GM18508 (cell line): ENCODE measurements around the gene ZCCHC24.

Experiments used
- ATAC-seq: cut with Tn5 transposase; IDR thresholded peaks from one replicate; pipeline ENCODE4 v1.9.1; 2021; ENCODE audit warnings: moderate number of reproducible peaks; ENCODE audit not compliant: insufficient read depth, unreplicated experiment

The ZCCHC24 gene

DNA sequence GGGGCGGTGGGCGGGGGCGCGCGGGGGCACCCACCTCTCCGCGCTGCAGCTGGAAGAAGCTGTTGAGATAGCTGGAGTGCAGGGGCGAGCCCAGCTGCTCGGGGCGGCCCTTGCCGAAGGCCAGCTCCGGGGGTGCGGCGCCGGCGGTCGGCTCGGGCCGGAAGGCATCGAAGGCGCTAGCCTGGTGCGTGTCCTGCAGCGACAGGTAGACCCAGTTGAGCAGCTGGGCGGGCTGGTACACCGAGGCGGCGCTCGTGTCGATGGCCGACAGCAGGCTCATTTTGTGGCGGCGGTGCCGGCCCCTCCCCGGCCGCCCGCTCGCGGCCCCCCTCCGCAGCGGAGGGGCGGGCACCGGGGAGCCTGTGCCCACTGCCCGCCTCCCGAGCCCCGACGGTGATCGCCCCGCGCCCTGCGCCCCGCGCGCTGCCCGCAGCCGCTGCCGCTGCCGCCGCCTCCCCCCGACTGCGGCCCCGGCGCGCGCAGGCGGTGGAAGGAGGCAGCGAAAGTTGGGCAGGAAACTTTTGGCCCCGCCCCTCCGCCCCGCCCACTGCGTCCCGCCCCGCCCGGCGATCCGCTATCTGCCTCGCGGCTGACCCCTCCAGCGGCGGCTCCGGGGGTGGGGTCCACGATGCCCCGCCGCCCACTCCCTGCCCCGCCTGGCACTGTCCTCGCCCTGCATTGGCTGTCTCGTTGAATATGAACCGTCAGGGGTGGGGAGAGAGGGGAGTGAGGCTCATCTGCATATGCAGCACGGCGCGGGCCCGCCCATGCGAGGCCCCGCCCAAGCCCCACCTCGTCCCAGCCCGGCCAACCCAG, at the start of gene ZCCHC24:
TSS of gene ZCCHC24 (minus strand) at position 464 of the 816 bp plus-strand sequence. CDS start at position 280, 184 bp downstream.
- ATAC-seq: peak; percentile 90

DNA sequence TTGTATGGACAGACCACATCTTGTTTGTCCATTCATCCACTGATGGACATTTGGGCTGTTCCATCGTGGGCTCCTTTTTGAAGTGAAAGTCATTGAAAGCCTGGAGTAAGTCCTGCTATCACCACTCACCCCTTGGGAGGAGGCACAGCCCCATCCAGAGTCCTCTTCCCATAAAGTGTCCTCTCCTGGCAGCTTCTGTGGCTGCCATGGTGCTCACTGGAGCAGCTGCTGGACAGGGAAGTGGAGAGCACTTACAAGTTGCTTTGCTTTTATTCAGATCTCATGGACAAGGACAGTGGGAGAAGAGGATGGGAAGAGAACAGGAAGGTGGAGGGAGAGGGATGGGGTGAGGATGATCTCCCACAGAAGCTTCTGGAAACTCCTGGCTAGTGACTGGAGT, 48.4 kb upstream of the ZCCHC24 start:
- ATAC-seq: no peak

DNA sequence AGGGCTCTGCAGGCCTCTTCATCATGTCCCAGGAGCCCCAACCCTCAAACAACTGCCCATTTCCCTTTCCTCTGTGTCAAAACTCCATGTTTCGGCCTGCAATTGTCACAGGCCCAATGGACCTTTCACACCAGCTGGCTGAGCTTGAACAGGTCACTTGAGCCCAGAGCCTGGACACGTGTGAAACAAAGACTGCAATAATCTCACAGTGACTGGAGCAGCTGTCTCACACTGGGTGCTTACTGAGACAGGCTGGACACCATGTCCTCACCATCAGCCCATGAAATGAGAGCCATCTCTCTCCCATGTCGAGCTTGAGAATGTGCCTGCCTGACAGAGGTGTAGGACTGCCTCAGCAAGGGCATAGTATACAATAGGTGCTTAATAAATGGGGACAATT, 47.4 kb upstream of the ZCCHC24 start:
- ATAC-seq: no peak

DNA sequence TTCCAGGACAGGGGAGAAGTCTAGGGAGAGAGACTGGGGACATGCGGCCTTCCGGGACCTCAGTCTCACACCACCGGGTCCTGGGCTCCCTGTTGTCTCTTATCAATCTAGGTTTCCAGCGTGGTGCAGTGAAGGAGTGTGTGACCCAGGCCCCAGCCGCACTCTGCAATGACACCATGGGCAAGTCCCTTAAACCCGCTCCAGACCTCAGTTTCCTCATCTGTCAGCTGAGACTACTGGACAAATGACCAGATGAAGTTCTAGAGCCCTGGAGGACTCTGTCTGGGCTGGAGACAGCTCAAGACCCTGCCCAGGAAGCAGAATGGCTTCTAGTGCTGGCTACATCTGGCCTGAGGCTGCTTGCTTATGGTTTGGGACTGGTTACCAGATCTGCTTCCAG, 46.8 kb upstream of the ZCCHC24 start:
- ATAC-seq: no peak

DNA sequence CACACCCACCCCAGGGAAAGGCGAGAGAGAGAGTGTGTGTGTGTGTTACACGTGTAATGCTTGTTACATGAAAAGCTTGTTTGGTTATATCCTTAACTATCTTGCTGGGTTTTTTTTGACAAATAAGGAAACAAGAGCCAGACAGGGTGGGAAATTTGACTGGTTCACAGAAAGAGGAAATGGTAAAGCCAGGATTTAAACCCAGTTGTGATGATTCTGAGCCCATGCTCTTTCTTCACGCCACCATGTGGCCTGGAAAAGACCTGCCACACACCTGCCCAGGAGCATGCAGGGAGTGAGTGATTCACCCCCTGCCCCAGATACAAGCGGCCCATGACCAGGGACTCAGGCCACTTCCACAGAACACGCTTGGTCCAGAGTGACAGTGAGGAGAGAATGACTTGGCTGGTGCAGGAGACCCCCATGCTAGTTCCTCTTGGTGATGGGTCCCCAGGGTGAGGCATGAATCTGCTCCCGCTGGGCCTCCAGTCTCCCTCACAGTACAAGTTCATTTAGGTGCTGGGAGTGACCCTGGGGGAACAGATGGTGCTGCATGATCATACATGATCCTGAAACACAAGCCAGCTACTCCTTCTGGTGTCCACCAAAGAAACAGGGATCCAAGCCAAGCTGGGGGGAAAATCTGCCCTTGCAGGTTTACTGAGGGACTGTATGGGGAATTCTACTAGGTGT, 45.9 kb upstream of the ZCCHC24 start:
- no peak for ATAC-seq

DNA sequence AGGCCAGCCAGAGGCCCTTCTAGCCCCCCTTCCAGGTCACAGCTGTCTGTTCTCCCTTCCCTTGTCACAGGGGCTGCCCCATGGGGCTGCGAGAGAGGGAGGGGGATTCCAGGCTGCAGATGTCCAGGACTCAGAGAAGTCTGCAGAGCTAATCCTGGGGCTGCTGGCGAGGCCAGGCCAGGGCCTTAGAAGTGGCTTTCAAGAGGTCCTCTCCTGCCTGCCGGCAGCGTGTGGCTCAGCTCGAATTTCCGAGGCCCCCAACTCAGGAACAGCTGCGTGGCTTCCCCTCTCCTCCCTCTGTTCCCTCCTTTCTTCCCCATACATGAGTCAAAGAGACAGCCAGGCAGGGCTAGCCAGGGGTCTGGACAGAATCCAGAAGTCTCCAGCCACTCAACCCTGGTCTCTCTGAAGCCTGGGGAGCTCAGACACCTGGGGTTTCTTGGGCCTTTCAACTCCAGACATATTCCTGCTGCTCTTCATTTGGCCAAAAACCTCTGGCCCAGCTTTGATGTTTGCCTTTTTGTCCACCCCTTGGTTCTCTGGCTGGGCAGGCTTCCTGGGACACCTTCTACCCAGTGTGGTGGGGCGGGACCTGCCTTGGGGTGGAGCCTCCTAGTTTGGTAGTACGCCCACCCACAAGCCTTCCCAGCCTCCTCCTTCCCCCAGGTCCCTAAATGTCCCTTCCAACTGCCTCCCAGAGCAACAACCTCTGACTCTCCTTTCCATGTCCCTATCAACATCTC, 45.1 kb upstream of the ZCCHC24 start:
- no peak for ATAC-seq

DNA sequence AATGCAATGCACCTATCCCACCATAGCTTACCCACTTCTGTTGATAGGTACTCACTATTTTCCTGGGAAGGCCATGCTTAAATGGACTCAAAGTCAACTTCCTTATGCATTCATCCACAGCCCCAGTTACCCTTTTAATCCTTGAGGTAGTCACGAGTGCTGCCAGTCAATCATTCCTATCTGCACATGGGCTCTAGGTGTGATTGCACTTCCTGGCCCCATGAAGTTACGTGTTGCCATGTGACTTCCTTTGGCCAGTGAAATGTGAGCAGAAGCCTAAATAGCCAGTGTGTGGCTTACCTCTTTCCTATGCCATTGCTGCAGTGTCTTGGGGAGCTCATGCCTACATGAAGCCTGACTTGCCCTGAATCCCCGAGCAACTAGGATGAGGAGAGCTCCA, 43.4 kb upstream of the ZCCHC24 start:
- ATAC-seq: no peak

DNA sequence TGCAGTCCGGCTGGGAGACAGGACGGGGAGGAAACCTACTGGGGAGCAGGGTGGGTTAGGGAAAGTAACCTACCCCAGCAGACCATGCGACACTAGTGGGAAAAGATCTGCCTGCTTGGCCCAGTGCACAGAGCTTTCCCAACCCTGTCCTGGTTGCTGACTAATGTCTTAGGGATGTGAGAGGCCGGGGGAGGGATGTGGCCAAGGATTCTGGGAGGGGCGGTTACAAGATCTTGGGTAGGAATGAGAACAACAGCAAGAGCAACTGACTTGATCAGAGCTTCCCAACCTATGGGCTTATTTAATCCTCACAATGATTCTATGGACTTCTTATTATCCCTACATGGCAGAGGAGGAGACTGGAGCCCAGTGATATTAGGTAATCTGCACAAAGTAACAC, 42.9 kb upstream of the ZCCHC24 start:
- no peak for ATAC-seq

DNA sequence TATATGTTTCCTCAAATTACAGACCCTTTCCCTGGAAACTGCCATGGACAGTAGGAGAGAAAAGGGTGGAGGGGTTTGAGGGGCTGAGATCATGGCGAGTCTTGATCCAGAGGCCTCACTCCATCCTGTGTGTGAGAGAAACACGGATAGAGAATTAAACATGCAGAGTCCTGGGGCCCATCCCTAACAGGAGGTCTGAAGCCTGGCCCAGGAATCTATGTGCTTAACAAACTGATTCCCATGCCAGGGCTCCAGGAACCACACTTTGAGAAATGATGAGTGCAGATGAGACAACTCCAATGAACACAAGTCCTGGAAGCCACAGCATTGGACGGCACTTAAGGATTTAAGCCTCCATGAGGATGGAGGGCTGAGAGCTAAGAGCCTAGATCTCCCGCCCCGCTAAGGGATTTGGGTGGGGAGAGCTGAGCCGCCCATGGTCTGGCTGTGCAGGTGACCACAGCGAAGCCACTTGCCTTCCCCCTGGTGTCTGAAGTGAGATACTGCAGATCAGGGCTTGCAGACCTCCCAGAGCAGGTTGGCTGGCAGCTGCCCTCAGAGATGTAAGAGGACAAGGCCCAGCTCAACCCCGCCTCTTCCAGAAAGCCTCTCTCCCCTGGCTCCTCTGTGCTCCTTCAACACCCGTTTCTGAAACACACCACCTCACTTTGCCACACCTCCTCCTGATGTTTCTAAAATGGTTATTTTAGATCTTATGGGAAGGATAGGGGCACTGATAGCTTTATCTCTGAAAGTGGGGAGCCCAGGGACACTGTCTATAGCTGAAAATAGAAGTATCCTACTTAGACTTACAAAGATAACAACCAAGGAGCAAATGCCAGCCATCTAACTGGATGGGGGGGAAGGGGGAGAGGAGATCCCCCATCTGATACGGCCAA, 42.1 kb upstream of the ZCCHC24 start:
- ATAC-seq: no peak

DNA sequence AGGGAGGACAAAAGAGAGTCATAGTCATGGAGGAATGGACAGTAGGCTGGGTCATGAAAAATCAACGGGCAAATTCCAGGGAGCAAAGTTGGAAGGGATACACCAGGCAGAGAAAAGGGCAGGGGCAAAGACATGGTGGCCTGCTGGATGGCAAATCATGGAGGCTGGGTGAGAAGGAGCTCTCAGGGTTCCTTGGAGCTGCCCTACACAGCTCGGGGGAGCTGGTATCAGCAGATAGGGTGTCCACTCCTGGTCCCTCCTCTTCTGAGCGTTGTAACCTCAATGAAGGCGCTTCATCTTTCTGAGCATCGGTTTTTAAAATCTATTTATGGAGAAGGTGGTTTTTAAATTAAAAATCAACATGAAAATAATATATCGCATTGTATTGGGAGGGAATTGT, 39.1 kb upstream of the ZCCHC24 start:
- no peak for ATAC-seq

DNA sequence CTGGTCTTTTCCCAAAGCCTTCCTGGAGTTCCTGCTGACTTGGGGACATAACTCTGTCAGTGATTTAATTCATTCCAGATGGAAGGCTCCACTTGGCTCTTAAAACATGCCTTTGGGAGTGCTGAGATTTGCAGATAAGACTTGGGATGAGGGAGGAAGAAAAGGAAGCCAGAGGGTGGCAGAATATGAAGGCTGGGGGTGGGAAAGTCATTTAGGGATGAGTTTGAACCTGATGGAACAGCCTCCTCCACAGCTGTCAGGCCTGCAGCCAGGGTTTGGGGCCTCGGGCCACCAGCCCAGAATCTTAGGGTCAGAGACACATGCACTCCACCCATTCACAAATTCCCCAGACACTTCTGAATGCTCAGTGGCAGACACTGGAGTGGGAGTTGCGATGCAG, 38.5 kb upstream of the ZCCHC24 start:
- no peak for ATAC-seq

DNA sequence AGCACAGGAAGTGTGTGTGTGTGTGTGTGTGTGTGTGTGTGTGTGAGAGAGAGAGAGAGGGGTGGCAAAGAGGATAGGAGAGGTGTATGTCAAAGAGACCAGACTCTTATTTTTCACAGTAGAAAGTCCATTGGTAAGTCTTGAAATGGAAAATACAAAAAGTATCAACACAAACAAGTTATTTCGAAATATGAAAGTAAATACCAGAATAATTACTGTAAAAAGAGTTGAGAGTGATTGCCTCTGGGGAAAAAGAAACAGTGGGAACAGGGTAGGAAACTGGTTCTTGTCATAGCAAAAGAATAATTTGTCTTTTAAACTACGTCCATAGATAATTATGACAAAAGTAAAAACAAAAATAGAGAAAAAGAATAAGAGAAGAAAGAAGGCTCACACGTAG, 37.9 kb upstream of the ZCCHC24 start:
- ATAC-seq: no peak

DNA sequence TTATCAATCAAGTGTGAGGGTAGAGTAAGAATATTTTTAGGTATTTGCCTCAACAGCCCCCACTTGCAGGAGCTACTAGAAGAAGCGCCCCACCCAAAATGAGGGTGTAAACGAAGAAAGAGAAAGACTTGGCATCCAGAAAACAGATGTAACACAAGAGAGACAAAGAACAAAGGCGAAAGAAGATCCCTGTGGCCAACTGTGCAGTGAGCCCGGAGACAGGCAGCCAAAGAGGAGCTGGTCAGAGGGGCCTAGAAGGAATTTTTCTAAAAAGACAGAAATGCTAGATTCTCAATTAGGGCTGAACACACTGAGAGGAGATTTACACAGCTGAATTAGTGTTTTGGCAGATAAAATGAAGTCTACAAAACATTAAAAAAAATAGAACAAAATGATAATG, 37.3 kb upstream of the ZCCHC24 start:
- ATAC-seq: no peak

DNA sequence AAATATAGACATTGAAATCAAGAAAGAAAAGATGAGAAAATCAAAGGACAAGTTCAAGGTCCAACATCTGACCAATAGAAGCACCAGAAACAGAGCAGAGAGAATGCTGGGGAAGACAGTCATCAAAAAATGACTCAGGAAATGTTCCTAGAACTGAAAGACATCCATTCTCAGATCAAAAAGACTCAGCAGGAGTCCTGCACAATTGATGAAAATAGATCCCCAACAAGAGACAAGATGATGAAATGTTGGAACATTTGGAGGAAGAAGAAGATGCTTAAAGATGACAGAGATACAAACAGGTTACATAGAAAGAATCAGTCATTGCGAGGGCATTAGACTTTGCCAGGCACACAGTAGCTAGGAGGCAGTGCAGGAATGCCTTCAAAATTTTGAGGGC, 36.9 kb upstream of the ZCCHC24 start:
- ATAC-seq: no peak

DNA sequence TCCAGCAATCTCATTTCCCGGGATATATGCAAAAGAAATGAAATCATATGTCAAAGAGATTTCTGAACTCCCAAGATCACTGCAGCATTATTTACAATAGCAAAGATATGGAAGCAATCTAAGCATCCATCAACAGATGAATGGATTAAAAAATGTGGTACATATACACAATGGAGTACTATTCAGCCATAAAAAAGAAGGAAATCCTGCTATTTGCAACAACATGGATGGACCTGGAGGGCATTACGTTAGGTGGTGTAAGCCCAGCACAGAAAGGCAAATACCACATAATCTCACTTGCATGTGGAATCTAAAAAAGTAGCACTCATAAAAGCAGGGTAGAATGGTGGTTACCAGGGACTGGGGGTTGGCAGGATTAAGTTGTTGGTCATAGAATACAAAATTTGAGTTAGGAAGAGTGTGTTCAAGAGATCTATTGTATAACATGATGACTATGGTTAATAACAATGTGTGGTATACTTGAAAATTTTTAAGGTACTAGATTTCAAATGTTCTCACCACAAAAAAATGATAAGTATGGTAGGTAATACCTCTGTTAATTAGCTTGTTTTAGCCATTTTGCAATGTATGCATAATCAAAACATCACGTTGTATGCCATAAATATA, 34.0 kb upstream of the ZCCHC24 start:
- no peak for ATAC-seq

DNA sequence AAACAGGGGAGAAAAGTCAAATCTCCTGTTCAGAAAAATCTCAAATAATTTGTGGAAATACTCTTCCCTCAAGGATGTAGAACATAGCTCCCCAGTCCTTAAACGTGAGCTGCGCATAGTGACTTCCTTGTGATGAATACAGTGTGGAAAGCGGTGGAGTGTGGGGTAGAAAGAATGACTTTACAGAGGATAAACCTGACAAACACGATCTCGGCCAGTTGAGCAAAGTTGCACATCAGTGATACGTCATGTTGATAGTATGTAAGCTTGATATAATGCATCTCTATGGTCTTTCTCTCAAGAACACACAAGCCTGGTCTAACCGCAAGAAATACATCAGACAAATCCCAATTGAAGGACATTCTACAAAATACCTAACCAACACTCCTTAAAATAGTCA, 32.0 kb upstream of the ZCCHC24 start:
- ATAC-seq: no peak

DNA sequence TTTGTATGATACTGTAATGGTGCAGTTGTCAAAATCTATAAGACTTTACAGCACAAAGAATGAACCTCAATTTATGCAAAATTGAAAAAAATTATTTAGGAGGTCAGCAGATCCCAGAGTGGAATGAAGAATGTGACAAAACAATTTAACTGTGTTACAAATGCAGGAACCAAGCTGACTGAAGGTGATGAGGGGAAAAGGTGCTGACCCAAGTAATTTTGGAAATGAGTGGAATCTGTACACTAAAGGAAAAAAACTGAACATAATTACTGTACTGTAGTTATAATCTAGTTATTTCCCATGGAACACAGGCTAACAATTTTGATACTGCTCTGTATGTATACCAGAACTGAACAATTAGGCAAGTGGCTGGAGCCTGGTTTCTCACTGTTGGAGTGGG, 31.2 kb upstream of the ZCCHC24 start:
- ATAC-seq: no peak

DNA sequence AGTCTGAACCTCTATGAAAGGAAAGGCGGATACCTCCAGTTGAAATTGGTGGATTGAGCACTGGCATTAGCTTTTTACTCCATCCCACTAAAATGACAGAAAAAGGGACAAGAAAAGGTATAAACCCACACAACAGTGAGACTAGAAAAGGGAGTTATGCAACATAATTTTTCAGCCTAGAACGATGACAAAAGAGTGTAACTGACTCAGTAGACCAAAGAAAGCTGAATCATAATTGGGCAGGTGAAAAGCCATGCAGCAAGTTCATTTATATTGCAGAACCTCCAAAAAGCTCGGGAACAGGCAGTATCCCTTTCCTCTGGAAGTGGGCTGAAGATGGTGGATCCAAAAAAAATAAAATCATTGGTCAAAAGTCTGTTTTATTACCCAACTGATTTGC, 30.5 kb upstream of the ZCCHC24 start:
- no peak for ATAC-seq

DNA sequence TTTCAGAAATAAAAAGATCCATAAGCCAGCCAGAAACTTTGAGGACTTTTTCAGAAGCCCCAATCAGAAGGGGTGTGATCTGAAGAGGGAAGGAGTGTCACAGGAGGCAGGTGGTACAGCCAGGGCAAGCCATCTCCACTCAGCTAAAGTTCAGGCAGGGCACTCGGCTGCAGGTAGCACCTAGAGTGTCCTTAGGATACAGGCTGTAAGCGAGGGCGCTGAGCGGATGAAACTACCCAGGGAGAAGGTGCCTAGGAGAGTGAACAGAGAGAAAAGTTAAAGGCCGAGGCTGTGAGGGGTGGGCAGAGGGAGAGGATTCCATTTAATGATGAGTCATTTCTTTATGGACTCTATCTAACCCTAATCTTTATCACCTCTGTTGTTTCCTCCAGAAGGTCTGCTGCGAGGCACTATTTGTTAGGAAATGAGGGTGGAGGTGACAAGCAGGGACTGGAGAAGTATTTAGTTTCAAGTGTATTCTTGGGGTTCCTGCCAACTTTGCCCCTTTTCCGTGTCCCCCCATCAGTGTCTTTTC, 29.8 kb upstream of the ZCCHC24 start:
- no peak for ATAC-seq
